ENCODE measurements around the gene MRPL46. TPM values are rescaled to one million over a fixed set of nuclear protein-coding genes. Genes with fewer than 3 reads are reported as not detected.

MRPL46 gene
- total and polyA plus RNA-seq, 2 donors (not counting 3 experiments of a cell fraction or from before 2014, with no cell fraction given): 24.5 to 30.9 TPM

DNA sequence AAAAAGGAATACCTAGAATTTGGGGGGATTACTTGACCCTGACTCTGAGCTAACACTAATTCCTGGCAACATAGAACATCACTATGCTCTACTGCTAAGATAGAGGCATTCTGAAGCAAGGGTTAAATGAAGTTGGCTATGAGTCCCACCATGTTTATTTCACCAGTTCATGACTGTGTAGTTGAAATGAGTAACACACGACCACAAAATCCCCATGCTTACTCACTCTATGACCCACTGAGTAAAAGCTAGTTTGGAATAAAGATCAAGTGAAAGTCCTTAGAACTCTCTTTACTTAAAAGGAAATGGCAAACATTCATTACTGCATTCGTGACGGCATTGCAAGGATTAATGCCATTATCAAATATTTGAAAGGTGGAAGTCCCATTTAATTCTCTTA is 47.4 kb downstream of the MRPL46 start:
- CTCF ChIA-PET: no interaction called here
- no peak for DNase-seq (ENCODE audit: low read depth, low spot score)
- no peaks in the 10 kb centered on the region for H3K4me1 ChIP-seq (ENCODE audit: control insufficient read depth, extremely low read depth, insufficient read depth, low read length)
- no peaks in the 10 kb centered on the region for H3K9me1 ChIP-seq (replicated peaks; ENCODE audit: control insufficient read depth, extremely low read depth, insufficient read depth, low read length)
- H2AFZ ChIP-seq (ENCODE audit: low read depth, low read length): no peak overlapping the region
- TF ChIP-seq, protein P1, sequence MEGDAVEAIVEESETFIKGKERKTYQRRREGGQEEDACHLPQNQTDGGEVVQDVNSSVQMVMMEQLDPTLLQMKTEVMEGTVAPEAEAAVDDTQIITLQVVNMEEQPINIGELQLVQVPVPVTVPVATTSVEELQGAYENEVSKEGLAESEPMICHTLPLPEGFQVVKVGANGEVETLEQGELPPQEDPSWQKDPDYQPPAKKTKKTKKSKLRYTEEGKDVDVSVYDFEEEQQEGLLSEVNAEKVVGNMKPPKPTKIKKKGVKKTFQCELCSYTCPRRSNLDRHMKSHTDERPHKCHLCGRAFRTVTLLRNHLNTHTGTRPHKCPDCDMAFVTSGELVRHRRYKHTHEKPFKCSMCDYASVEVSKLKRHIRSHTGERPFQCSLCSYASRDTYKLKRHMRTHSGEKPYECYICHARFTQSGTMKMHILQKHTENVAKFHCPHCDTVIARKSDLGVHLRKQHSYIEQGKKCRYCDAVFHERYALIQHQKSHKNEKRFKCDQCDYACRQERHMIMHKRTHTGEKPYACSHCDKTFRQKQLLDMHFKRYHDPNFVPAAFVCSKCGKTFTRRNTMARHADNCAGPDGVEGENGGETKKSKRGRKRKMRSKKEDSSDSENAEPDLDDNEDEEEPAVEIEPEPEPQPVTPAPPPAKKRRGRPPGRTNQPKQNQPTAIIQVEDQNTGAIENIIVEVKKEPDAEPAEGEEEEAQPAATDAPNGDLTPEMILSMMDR (IDR thresholded peaks at IDR 0.05; ENCODE audit: extremely low read depth in 1 of 2, insufficient read depth in 1 of 2, low read depth in 1 of 2, low read length in 2 of 2): no peak
- TF ChIP-seq FOS (IDR thresholded peaks at IDR 0.05; ENCODE audit: borderline replicate concordance, insufficient read depth, low read length): no peak
- TF ChIP-seq, protein P2, sequence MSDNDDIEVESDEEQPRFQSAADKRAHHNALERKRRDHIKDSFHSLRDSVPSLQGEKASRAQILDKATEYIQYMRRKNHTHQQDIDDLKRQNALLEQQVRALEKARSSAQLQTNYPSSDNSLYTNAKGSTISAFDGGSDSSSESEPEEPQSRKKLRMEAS (IDR thresholded peaks at IDR 0.05; ENCODE audit: insufficient read depth, insufficient read length): no peak
- TF ChIP-seq POLR2AphosphoS5 (IDR thresholded peaks at IDR 0.05; ENCODE audit: insufficient read depth, low read depth, low read length): no peak
- TF ChIP-seq EZH2 (IDR thresholded peaks at IDR 0.05; ENCODE audit: borderline replicate concordance, low read depth, low read length, severe bottlenecking): no peak
- TF ChIP-seq JUN (IDR thresholded peaks at IDR 0.05; ENCODE audit: borderline replicate concordance, insufficient read depth, insufficient read length, low read depth): no peak
- TF ChIP-seq MYC (IDR thresholded peaks at IDR 0.05; ENCODE audit: low read depth, low read length): no peak
- intact Hi-C loops (cut with micrococcal nuclease): no loop called here
- H3K27me3 ChIP-seq (ENCODE audit: control insufficient read depth in 2 of 2, insufficient read depth in 2 of 2, low read length in 2 of 2): no peaks in the 10 kb centered on the region
- no peak overlapping the region for H3K27ac ChIP-seq (ENCODE audit: insufficient read depth, low read depth, low read length)
- H3K4me3 ChIP-seq (replicated peaks in 1 of 3; ENCODE audit: insufficient read depth in 1 of 3, low read depth in 1 of 3, low read length in 3 of 3): no peak overlapping the region
- dilution Hi-C loops (cut with MboI; ENCODE audit: extremely low pct_ligation_motif_present, low sequenced_read_pairs): no loop called here
- POLR2A ChIA-PET: no interaction called here
- no peak overlapping the region for H3K9ac ChIP-seq (replicated peaks; ENCODE audit: extremely low read depth, insufficient read depth, low read length)
- H3K4me2 ChIP-seq (ENCODE audit: insufficient read depth, low read length): no peak overlapping the region
- no peaks in the 10 kb centered on the region for H3K9me3 ChIP-seq (replicated peaks; ENCODE audit: control insufficient read depth, insufficient read depth, low read length)
- H3K36me3 ChIP-seq (ENCODE audit: control insufficient read depth in 2 of 2, extremely low read depth in 1 of 2, insufficient read depth in 2 of 2, low read length in 2 of 2): no peaks in the 10 kb centered on the region
- FAIRE-seq: no peak
- no TSS peak for BruUV-seq (replicated peaks)
- H3K79me2 ChIP-seq (ENCODE audit: control insufficient read depth, insufficient read depth, low read length): no peaks in the 10 kb centered on the region
- H4K20me1 ChIP-seq (replicated peaks; ENCODE audit: control insufficient read depth, extremely low read depth, insufficient read depth, low read length): no peaks in the 10 kb centered on the region

Other genes with a start within 250 kb of the MRPL46 start
- not detected in 2 replicates for gene NTRK3, start 210.6 kb downstream of the MRPL46 start, total RNA-seq
- gene NTRK3, start 210.6 kb downstream of the MRPL46 start, polyA plus RNA-seq: not detected in 2 replicates
- 66.3 and 71.7 TPM in 2 replicates for gene MRPS11, start 320 bp upstream of the MRPL46 start, total RNA-seq
- gene MRPS11, start 320 bp upstream of the MRPL46 start, polyA plus RNA-seq: 97.9 and 111 TPM in 2 replicates
- 5.1 and 5.2 TPM in 2 replicates for gene DET1, start 79.3 kb upstream of the MRPL46 start, total RNA-seq
- 5.5 and 5.6 TPM in 2 replicates for gene DET1, start 79.3 kb upstream of the MRPL46 start, polyA plus RNA-seq
- gene AEN, start 154.0 kb upstream of the MRPL46 start, total RNA-seq: 35.6 and 38.3 TPM in 2 replicates
- gene AEN, start 154.0 kb upstream of the MRPL46 start, polyA plus RNA-seq: 31.6 and 34.2 TPM in 2 replicates
- gene ISG20, start 171.6 kb upstream of the MRPL46 start, total RNA-seq: 5.4 and 6.4 TPM in 2 replicates
- gene ISG20, start 171.6 kb upstream of the MRPL46 start, polyA plus RNA-seq: 7.5 and 9.0 TPM in 2 replicates

All from endothelial cell of umbilical vein (primary cell).